ENCODE measurements around the gene DSTN. TPM values are rescaled to one million over a fixed set of nuclear protein-coding genes. Genes with fewer than 3 reads are reported as not detected.

The DSTN gene
- total RNA-seq, 1 experiment from 2014 or later, result 310 TPM

GRCh38 chr20:17613328-17614175 is 43.7 kb downstream of the DSTN start:
- Histone ChIP-seq H3K36me3 (peaks cover 18% of the 10 kb centered on the region), H3K4me3 (no peak overlapping the region), H3K27me3 (no peaks in the 10 kb centered on the region), H3K9me3 (no peaks in the 10 kb centered on the region)
- no peak for DNase-seq

- DNase-seq, result peak; percentile 15
- no peaks in the 10 kb centered on the region for H3K9me3 ChIP-seq
- peaks cover 16% of the 10 kb centered on the region; the same call in 1 of the 2 replicates for H3K36me3 ChIP-seq
- no peak overlapping the region for H3K4me3 ChIP-seq
- no peaks in the 10 kb centered on the region for H3K27me3 ChIP-seq
These were observed 44.4 kb downstream of the DSTN start for GRCh38 chr20:17614176-17614811.

- Histone ChIP-seq H3K9me3 (no peaks in the 10 kb centered on the region), H3K27me3 (no peaks in the 10 kb centered on the region), H3K4me3 (no peak overlapping the region), H3K36me3 (peaks cover 16% of the 10 kb centered on the region)
- DNase-seq, result no peak
These were observed 45.2 kb downstream of the DSTN start for GRCh38 chr20:17614812-17615644.

- Histone ChIP-seq H3K27me3 (no peaks in the 10 kb centered on the region), H3K4me3 (no peak overlapping the region), H3K9me3 (no peaks in the 10 kb centered on the region), H3K36me3 (peaks cover 16% of the 10 kb centered on the region)
- DNase-seq, result no peak
These were observed 46.0 kb downstream of the DSTN start for GRCh38 chr20:17615645-17616479.

GRCh38 chr20:17616480-17617211 is 46.8 kb downstream of the DSTN start:
- H3K27me3 ChIP-seq, result no peaks in the 10 kb centered on the region
- no peak for DNase-seq
- H3K9me3 ChIP-seq, result no peaks in the 10 kb centered on the region
- H3K36me3 ChIP-seq, result peaks cover 16% of the 10 kb centered on the region
- H3K4me3 ChIP-seq, result no peak overlapping the region

- no peak overlapping the region for H3K4me3 ChIP-seq
- no peaks in the 10 kb centered on the region for H3K9me3 ChIP-seq
- peaks cover 16% of the 10 kb centered on the region for H3K36me3 ChIP-seq
- DNase-seq, result peak; percentile 22
- H3K27me3 ChIP-seq, result no peaks in the 10 kb centered on the region
These were observed 47.5 kb downstream of the DSTN start for GRCh38 chr20:17617212-17617867.

- H3K36me3 ChIP-seq, result peaks cover 16% of the 10 kb centered on the region
These were observed 48.2 kb downstream of the DSTN start for GRCh38 chr20:17617868-17618672.

GRCh38 chr20:17618673-17619013 is 48.8 kb downstream of the DSTN start:
- no peak for DNase-seq
- H3K36me3 ChIP-seq, result peaks cover 16% of the 10 kb centered on the region
- no peaks in the 10 kb centered on the region for H3K27me3 ChIP-seq
- H3K4me3 ChIP-seq, result no peak overlapping the region
- no peaks in the 10 kb centered on the region for H3K9me3 ChIP-seq

More at GRCh38 chr20:17617868-17618672, 48.2 kb downstream of the DSTN start:
- DNase-seq, result no peak
- no peak overlapping the region for H3K4me3 ChIP-seq
- no peaks in the 10 kb centered on the region for H3K9me3 ChIP-seq
- no peaks in the 10 kb centered on the region for H3K27me3 ChIP-seq

- DNase-seq, result no peak
- Histone ChIP-seq H3K36me3 (peaks cover 16% of the 10 kb centered on the region), H3K4me3 (no peak overlapping the region), H3K27me3 (no peaks in the 10 kb centered on the region), H3K9me3 (no peaks in the 10 kb centered on the region)
These were observed 49.6 kb downstream of the DSTN start for GRCh38 chr20:17619351-17620093.

GRCh38 chr20:17620371-17621228 is 50.7 kb downstream of the DSTN start:
- Histone ChIP-seq H3K36me3 (peaks cover 16% of the 10 kb centered on the region), H3K27me3 (no peaks in the 10 kb centered on the region), H3K4me3 (no peak overlapping the region), H3K9me3 (no peaks in the 10 kb centered on the region)
- no peak for DNase-seq

- Histone ChIP-seq H3K9me3 (no peaks in the 10 kb centered on the region), H3K27me3 (no peaks in the 10 kb centered on the region), H3K36me3 (peaks cover 12% of the 10 kb centered on the region), H3K4me3 (no peak overlapping the region)
- DNase-seq, result no peak
These were observed 51.5 kb downstream of the DSTN start for GRCh38 chr20:17621229-17621968.

- Histone ChIP-seq H3K36me3 (peaks cover 9% of the 10 kb centered on the region), H3K27me3 (no peaks in the 10 kb centered on the region), H3K4me3 (no peak overlapping the region), H3K9me3 (no peaks in the 10 kb centered on the region)
- DNase-seq, result no peak
These were observed 52.4 kb downstream of the DSTN start for GRCh38 chr20:17622086-17622850.
